Measurements from ENCODE around the gene LSS.

DNA sequence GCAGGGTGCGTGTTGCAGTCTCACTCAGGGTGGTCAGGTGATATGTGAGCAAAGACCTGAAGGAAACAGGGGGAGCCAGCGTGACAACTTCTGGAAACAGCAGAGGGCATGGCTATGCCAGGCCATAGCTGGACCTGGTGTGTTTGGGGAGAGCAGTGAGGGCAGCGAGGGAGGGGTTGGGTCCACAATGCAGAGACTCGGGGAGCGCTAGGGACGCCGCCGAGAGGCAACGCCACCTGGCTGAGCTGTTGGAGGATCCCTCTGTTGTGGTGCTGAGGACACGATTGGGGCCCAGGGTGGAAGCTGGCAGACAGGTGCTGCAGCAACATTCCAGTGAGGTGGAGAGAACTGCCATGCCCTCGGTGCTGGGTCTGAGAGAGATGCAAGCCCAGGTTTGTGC is 26.6 kb upstream of the LSS start:
- TF ChIP-seq, protein P1, sequence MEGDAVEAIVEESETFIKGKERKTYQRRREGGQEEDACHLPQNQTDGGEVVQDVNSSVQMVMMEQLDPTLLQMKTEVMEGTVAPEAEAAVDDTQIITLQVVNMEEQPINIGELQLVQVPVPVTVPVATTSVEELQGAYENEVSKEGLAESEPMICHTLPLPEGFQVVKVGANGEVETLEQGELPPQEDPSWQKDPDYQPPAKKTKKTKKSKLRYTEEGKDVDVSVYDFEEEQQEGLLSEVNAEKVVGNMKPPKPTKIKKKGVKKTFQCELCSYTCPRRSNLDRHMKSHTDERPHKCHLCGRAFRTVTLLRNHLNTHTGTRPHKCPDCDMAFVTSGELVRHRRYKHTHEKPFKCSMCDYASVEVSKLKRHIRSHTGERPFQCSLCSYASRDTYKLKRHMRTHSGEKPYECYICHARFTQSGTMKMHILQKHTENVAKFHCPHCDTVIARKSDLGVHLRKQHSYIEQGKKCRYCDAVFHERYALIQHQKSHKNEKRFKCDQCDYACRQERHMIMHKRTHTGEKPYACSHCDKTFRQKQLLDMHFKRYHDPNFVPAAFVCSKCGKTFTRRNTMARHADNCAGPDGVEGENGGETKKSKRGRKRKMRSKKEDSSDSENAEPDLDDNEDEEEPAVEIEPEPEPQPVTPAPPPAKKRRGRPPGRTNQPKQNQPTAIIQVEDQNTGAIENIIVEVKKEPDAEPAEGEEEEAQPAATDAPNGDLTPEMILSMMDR (IDR thresholded peaks at IDR 0.05), result no peak
- TF ChIP-seq POLR2A (IDR thresholded peaks at IDR 0.05), result no peak
